ENCODE data around the gene CDH1.

Gene CDH1

DNA sequence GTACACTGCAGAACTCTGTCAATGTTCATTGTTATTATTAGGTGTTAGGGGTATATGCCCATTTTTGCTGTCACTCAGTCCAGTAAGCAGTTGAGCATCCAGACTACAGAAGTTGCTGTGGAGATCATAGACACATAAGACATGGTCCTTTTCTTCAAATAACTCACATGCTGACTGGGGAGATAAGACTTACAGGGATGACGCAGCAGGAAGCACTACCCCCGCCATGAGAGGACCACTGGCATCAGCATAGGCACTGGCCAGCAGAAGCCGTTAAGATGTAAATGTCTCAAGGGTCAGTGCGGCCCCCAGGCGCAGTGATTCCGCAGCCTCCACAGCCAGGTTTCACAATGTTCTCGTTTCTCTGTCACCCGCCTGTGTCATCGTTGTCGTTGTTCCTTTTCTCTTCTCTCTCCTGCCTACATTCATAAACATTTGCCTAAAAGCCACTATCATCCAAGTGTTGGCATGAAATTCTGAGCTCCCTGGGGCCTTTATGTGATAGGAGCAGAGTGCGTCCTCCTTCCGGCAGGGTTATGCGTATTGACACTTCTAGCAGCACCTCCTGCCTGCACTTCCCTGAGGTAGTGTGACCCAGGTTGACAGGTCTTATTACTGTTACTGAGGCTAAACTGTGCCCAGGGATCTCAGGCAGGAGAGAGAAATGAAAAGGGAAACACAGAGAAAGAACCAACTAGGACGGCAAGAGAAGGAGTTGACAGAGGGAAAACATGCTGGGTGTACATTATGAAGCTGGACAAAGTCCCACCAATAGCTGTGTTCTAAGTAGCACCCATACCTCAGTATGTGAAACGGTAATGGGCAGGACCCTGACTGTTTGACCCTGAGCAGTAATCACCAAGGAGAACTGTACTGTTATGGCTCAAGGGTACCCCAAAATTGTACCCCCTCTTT is 124.1 kb downstream of the CDH1 start:
- DNase-seq: no peak

DNA sequence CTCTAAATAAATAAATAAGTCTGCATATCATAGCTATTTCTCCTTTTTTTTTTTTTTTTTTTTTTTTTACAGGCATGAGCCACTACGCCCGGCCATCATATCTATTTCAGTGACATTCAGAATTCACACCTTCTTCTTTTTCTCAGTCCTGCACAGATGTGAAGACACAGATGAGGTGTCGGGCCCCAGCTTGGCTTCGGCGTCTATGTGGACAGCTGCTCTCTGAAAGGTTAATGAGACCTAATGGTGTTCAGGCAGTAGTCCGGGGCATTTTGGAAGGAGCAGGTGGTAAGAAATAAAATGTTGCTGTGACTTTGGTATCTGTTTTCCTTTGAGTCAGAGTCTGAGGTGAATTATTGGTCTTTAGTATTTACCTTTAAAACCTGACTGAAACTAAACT is 129.8 kb downstream of the CDH1 start:
- DNase-seq: no peak

DNA sequence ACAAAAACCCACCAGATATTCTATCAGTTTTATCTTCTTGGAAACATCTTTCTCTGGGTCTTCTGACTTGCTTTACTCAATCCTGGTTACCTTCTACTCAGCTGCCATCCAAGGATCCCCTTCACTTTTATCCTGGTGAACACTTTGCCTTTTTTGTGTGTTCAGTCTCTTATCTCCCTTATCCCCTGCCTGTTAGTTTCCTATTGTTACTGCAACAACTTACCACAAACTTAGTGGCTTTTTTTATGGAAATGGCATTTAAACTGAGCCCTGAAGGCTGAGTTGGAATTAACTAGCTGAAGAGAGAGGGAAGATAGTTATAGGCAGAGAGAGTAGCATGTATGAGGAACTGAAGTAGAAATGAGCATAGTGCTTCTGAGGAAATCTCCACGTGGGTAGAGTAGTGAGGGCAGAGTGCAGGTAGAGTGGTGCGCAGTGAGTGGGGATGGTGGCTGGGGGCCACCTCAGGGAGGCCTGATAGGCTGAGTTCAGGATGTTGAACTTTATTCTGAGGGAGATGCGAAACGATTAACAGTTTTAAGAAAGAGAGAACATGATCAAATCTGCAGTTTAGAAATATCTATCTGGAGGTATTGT is 132.5 kb downstream of the CDH1 start:
- DNase-seq: no peak

DNA sequence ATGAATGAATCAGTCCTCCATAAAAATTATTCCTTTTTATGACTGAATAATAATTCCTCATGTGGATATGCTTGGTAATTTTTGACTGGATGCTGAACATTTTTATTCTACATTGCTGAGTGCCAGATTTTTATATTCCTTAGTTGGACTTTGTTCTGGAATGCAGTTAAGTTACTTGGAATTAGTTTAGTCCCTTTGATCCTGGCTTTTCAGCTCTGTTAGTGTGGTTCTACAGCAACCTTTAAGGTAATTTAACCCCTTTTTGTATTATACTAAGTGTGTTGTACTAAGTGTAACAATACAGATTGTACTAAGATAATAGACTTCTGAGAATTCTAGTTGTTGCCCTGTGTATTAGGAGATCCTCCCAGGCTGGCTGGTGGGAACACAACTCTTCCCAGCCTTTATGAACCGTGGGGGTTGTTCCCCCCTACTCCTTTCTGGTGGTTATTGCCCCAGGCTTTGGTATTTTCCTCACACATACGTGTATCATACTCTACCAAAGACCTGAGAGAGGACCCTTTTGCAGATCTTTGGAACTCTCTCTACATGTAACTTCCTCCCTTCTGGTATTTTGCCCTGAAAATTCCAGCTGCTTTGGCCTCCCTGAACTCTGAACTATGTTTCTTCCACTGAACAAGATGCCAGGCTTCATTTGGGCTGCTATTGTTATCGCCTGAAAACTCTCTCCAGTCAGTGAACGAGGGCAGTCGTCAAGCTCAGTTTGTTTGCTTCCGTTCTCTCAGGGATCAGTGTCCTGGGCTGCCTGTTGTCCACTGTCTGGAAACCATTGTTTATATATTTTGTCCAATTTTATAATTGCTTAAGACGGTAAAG is 136.8 kb downstream of the CDH1 start:
- DNase-seq: no peak

DNA sequence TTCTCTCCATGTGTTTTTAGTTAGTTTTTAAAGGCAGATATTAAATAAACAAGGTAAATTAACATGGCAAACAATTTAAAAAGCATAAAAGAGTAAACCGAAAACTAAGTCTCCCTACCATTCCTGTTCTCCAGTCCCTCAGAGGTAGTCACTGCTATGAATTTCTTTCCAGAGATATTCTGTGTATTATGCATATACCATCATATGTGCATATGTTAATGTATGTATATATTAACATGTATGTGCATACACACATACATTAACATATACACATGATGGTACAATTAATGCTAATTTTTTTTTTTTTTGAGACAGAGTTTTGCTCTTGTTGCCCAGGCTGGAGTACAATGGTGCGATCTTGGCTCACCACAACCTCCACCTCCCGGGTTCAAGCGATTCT is 138.8 kb downstream of the CDH1 start:
- no peak for DNase-seq

DNA sequence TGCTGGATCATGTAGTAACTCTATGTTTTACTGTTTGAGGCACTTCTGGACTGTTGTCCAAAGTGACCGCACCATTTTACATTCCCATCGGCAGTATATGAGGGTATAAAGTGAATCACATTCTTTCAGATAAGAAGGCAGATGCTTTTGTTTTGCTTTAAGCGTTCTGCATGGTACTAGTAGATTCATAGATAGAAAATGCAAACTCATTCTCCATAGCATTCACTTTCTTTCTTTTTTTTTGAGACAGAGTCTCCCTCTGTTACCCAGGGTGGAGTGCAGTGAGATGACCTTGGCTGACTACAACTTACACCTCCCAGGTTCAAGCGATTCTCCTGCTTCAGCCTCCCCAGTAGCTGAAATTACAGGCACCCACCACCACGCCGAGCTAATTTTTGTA is 146.6 kb downstream of the CDH1 start:
- DNase-seq: no peak

DNA sequence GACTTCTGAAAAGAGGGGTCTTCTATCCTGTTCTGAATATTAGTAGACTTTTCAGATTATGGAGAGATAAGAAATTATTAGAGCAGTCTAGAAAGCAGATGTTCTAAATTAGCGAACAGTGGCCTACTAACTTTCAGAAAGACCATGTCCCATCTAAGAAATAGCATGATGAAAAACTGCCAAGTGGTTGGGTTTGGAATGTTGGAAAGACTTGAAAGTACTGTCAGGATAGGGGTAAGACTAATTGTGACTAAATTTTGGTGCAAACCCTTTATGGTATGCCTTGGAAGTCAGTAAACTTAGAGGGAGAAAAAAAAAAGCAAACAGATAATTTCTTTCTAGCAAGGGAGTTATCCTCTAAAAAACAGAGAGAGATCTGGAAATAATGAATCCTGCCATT is 147.3 kb downstream of the CDH1 start:
- DNase-seq: peak; percentile 36
